GM18517 (cell line): ENCODE data around the gene PTPRN2.
"Not testable (repeated sequence)": the region's sequence is repeated elsewhere in the genome, so short reads cannot be mapped to it uniquely, and the experiment has no call there.

ENCODE experiments used
- ATAC-seq: cut with Tn5 transposase; IDR thresholded peaks from one replicate; pipeline ENCODE4 v1.9.1; 2021; ENCODE audit warnings: mild to moderate bottlenecking, moderate library complexity; ENCODE audit not compliant: unreplicated experiment

The PTPRN2 gene

DNA sequence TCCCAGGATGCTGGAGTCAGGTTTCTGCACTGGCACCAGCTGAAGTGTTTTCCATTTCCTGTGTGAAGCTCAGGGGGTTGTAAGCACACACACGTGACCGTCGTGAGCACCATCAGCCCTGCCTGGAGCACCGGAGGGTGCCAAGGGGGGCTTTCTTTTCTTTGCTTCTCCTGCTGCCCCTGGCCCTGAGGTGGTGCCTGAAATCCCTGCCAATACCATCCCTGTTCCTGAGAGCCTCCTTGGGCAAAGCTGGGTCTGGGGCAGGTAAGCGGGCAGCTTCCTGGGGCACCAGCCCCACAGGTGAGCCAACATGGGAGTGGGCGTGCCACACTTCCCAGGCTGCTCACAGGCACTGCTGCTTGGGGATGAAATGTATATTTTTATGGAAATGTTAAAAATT is 657.2 kb downstream of the PTPRN2 start:
- ATAC-seq = no peak

- ATAC-seq = no peak
Observed at GRCh38 chr7:157929671-157930070, 658.0 kb downstream of the PTPRN2 start.

GRCh38 chr7:157928808-157929425 is 658.7 kb downstream of the PTPRN2 start:
- ATAC-seq = no peak

- no peak for ATAC-seq
Observed at GRCh38 chr7:157928171-157928794, 659.3 kb downstream of the PTPRN2 start.

- ATAC-seq = no peak
Observed at GRCh38 chr7:157927313-157927925, 660.2 kb downstream of the PTPRN2 start.

DNA sequence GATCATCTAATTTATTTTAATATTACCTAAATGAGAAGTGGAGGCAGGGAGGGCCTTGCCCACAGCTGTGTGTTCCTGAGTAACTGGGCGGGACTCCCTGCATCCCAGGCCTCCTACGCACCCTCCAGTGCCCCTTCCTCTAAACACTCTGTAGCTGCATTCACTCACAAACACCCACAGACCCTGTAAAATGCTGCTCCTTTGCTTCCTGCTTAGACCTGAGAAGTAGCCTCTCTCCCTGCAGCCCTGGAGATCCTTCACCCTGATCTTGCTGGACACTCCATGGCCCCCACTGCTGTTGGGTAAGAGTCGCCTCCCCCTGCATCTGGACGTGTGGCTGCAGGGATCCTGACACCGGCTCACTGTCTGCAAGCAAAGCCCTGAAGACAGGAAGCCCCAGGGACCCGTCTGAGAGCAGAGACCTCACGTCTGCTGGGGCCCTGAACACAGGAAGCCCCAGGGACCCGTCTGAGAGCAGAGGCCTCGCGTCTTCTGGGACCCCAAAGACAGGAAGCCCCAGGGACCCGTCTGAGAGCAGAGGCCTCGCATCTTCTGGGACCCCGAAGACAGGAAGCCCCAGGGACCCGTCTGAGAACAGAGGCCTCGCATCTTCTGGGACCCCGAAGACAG is 661.0 kb downstream of the PTPRN2 start:
- ATAC-seq = no peak

- ATAC-seq = no peak
Observed at GRCh38 chr7:157926107-157926506, 661.5 kb downstream of the PTPRN2 start.

GRCh38 chr7:157925383-157925875 is 662.2 kb downstream of the PTPRN2 start:
- no peak for ATAC-seq

DNA sequence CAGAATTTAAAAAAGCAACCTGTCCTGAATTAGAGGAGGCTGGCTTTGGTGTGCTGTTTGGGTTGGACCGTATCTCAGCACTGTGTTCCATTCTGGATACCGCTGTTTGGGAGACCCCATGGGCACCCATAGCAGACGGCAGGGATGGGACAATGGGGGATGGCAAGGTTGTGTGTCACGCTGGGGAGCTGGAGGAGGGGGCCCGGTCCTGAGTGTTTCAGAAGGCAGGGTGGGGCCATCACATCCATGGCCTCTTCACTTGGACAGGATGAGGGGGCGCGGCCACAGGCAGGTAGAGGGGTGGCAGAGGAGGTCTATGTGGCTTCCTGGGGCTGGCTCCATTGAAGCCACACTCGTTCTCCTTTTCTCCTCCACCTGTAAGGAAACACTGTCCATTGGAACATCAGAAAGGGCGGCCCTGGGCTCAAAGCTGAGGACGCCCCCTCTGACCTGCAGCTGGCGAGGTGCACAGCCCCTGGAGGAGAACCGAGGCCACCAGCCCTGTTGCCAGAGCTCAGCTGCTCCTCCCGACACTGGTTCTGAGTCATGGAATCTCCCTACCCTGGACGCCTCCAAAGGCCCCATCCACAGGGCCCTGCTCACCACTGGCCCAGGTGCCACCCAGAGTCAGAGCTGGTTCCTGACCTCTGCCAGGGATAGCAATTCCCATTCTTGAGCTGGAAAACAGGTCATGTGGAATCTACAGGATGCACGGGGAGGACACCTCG is 663.6 kb downstream of the PTPRN2 start:
- ATAC-seq = no peak

DNA sequence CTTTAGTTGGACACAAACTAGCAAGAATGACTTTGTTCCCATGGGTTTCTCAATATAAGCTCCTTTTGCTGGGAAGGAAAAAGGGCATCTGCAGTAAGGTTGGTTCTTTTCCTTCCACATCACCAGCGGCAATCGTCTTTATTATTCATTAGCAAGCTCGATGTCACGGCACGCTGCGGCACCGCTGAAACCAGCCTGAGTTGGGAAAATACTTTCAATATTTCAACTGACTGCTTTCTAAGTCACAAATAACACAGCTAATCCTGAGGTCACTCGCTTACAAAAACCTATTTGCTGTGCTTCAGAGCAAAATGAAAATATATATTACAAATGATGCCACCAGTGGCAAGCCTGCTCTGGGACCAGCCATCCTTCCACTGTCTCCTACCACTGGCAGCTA is 665.0 kb downstream of the PTPRN2 start:
- no peak for ATAC-seq

GRCh38 chr7:157918326-157919080 is 669.1 kb downstream of the PTPRN2 start:
- no peak for ATAC-seq

GRCh38 chr7:157916946-157917640 is 670.5 kb downstream of the PTPRN2 start:
- ATAC-seq = no peak

DNA sequence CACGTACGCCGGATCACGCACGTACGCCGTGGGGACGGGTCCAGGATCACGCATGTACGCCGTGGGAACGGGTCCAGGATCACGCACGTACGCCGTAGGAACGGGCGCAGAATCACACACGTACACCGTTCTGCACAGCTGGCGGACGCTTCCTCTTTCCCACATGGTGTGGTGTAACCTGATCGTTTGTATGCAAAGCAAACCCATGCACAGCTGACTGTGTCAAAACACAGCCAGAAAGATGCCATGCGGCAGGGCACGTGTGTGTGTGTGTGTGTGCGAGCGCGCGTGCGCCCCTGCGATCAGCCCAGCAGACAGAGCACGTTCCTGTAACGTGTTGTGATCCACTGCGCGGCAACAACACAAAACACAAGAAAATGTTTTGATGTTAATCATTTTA is 677.2 kb downstream of the PTPRN2 start:
- no peak for ATAC-seq

DNA sequence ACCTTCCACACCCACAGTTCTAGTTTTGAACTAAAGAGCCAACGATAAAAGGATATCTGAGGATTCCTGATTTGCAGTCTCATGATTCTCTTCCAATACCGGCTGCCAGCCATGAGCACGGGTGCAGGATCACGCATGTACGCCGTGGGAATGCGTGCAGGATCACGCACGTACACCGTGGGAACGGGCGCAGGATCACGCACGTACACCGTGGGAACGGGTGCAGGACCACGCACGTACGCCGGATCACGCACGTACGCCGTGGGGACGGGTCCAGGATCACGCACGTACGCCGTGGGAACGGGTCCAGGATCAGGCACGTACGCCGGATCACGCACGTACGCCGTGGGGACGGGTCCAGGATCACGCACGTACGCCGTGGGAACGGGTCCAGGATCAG is 677.6 kb downstream of the PTPRN2 start:
- not testable (repeated sequence) for ATAC-seq

DNA sequence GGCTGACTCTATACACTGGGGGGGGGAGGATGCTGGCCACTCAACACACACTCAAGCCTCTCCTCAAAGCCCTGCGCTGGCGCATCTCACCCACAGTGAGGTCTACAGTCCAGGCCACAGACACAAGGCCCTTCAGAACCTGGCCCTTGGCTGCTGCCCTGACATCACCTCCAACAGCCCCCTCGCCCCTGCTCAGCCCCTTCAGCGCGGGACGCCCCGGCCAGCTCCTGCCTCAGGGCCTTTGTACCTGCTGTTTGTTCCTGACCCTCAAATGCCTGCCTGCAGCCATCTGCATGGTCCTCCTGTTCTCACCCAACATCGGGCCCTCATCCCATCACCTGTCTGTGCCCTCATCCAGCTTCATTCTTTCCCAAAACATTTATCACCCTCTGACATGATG is 678.3 kb downstream of the PTPRN2 start:
- ATAC-seq = no peak

GRCh38 chr7:157908006-157908782 is 679.4 kb downstream of the PTPRN2 start:
- ATAC-seq = no peak

GRCh38 chr7:157907091-157907490 is 680.5 kb downstream of the PTPRN2 start:
- no peak for ATAC-seq

- ATAC-seq = no peak
Observed at GRCh38 chr7:157906583-157906982, 681.0 kb downstream of the PTPRN2 start.
